ENCODE data around the gene KDM7A.

The KDM7A gene

DNA sequence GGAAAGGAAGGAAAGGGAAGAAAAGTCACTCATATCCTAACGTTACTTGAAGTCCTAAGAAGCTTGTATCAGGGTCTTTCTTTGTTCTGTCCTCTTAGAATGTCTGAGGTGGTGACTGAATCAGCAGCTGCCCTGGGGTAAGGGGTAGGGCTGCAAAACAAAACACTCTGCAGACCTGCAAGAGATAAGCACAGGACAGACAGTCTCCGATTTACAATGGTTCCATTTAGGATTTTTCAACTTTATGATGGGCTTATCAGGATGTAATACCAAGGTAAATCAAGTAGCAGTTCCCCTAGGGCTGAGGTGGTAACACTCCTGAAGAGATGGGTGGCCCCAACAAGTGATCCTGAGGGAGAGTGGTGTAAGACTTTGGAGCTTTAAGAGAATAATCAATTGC is 16.5 kb downstream of the KDM7A start:
- TF ChIP-seq GLIS3 (CRISPR knock-in tag; IDR thresholded peaks at IDR 0.05), result no peak
- TF ChIP-seq RARB (CRISPR knock-in tag; IDR thresholded peaks at IDR 0.05), result no peak
- no peak for TF ChIP-seq TCF4 (CRISPR knock-in tag; IDR thresholded peaks at IDR 0.05; ENCODE audit: borderline replicate concordance)
- no peak for TF ChIP-seq ZC3H10 (CRISPR knock-in tag; IDR thresholded peaks at IDR 0.05)
- TF ChIP-seq, protein P1, sequence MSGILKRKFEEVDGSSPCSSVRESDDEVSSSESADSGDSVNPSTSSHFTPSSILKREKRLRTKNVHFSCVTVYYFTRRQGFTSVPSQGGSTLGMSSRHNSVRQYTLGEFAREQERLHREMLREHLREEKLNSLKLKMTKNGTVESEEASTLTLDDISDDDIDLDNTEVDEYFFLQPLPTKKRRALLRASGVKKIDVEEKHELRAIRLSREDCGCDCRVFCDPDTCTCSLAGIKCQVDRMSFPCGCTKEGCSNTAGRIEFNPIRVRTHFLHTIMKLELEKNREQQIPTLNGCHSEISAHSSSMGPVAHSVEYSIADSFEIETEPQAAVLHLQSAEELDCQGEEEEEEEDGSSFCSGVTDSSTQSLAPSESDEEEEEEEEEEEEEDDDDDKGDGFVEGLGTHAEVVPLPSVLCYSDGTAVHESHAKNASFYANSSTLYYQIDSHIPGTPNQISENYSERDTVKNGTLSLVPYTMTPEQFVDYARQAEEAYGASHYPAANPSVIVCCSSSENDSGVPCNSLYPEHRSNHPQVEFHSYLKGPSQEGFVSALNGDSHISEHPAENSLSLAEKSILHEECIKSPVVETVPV (CRISPR knock-in tag; IDR thresholded peaks at IDR 0.05), result no peak
- TF ChIP-seq ZNF70 (CRISPR knock-in tag; IDR thresholded peaks at IDR 0.05), result no peak
- no peak for TF ChIP-seq ZFP30 (CRISPR knock-in tag; IDR thresholded peaks at IDR 0.05)
- TF ChIP-seq, protein P2, sequence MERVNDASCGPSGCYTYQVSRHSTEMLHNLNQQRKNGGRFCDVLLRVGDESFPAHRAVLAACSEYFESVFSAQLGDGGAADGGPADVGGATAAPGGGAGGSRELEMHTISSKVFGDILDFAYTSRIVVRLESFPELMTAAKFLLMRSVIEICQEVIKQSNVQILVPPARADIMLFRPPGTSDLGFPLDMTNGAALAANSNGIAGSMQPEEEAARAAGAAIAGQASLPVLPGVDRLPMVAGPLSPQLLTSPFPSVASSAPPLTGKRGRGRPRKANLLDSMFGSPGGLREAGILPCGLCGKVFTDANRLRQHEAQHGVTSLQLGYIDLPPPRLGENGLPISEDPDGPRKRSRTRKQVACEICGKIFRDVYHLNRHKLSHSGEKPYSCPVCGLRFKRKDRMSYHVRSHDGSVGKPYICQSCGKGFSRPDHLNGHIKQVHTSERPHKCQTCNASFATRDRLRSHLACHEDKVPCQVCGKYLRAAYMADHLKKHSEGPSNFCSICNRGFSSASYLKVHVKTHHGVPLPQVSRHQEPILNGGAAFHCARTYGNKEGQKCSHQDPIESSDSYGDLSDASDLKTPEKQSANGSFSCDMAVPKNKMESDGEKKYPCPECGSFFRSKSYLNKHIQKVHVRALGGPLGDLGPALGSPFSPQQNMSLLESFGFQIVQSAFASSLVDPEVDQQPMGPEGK (CRISPR knock-in tag; IDR thresholded peaks at IDR 0.05; ENCODE audit: borderline replicate concordance), result no peak
- TF ChIP-seq ZFP3 (CRISPR knock-in tag; IDR thresholded peaks at IDR 0.05), result no peak
- TF ChIP-seq, protein P3, sequence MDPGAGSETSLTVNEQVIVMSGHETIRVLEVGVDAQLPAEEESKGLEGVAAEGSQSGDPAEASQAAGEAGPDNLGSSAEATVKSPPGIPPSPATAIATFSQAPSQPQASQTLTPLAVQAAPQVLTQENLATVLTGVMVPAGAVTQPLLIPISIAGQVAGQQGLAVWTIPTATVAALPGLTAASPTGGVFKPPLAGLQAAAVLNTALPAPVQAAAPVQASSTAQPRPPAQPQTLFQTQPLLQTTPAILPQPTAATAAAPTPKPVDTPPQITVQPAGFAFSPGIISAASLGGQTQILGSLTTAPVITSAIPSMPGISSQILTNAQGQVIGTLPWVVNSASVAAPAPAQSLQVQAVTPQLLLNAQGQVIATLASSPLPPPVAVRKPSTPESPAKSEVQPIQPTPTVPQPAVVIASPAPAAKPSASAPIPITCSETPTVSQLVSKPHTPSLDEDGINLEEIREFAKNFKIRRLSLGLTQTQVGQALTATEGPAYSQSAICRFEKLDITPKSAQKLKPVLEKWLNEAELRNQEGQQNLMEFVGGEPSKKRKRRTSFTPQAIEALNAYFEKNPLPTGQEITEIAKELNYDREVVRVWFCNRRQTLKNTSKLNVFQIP (CRISPR knock-in tag; IDR thresholded peaks at IDR 0.05; ENCODE audit: borderline replicate concordance, low read depth), result no peak
- no peak for TF ChIP-seq ISL1 (CRISPR knock-in tag; IDR thresholded peaks at IDR 0.05)
- no peak for TF ChIP-seq ARNTL (CRISPR knock-in tag; IDR thresholded peaks at IDR 0.05; ENCODE audit: borderline replicate concordance, low read depth)
- no peak for TF ChIP-seq CSDC2 (CRISPR knock-in tag; IDR thresholded peaks at IDR 0.05)
- TF ChIP-seq, protein P4, sequence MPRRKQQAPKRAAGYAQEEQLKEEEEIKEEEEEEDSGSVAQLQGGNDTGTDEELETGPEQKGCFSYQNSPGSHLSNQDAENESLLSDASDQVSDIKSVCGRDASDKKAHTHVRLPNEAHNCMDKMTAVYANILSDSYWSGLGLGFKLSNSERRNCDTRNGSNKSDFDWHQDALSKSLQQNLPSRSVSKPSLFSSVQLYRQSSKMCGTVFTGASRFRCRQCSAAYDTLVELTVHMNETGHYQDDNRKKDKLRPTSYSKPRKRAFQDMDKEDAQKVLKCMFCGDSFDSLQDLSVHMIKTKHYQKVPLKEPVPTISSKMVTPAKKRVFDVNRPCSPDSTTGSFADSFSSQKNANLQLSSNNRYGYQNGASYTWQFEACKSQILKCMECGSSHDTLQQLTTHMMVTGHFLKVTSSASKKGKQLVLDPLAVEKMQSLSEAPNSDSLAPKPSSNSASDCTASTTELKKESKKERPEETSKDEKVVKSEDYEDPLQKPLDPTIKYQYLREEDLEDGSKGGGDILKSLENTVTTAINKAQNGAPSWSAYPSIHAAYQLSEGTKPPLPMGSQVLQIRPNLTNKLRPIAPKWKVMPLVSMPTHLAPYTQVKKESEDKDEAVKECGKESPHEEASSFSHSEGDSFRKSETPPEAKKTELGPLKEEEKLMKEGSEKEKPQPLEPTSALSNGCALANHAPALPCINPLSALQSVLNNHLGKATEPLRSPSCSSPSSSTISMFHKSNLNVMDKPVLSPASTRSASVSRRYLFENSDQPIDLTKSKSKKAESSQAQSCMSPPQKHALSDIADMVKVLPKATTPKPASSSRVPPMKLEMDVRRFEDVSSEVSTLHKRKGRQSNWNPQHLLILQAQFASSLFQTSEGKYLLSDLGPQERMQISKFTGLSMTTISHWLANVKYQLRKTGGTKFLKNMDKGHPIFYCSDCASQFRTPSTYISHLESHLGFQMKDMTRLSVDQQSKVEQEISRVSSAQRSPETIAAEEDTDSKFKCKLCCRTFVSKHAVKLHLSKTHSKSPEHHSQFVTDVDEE (CRISPR knock-in tag; IDR thresholded peaks at IDR 0.05), result no peak
- no peak for TF ChIP-seq BACH2 (CRISPR knock-in tag; IDR thresholded peaks at IDR 0.05; ENCODE audit: borderline replicate concordance)
- TF ChIP-seq SNAI2 (CRISPR knock-in tag; IDR thresholded peaks at IDR 0.05), result no peak
- no peak for TF ChIP-seq ZNF8 (CRISPR knock-in tag; IDR thresholded peaks at IDR 0.05)
- no peak for TF ChIP-seq OSR1 (CRISPR knock-in tag; IDR thresholded peaks at IDR 0.05)
- ATAC-seq, result no peak

DNA sequence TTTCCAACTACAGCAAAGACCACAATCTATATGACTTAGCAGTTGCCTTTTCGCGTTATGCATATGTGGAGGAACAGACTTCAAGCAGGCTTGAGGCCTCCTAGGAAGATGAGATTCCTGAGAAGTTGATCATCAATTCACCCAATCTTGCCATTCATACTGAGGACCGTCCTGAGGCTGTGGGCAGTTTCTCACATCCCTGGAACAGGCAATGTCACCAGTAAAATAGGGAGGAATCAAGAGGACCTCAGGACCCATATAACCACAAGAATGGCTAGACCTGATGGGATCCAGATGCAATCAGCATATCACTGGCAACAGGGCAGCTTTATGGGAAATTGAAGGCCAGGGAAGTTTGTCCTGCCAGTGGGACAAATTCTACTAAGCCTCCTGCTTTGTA is 17.3 kb downstream of the KDM7A start:
- no peak; the same call in 1 of the 3 replicates for ATAC-seq
- no peak for TF ChIP-seq ZNF565 (CRISPR knock-in tag; conservative IDR thresholded peaks at IDR 0.05; ENCODE audit: low read depth)
- no peak for TF ChIP-seq PPARA (CRISPR knock-in tag; IDR thresholded peaks at IDR 0.05; ENCODE audit: borderline replicate concordance)
- no peak for TF ChIP-seq ZC3H10 (CRISPR knock-in tag; IDR thresholded peaks at IDR 0.05)
- TF ChIP-seq ISL1 (CRISPR knock-in tag; IDR thresholded peaks at IDR 0.05), result no peak
- TF ChIP-seq, protein P5, sequence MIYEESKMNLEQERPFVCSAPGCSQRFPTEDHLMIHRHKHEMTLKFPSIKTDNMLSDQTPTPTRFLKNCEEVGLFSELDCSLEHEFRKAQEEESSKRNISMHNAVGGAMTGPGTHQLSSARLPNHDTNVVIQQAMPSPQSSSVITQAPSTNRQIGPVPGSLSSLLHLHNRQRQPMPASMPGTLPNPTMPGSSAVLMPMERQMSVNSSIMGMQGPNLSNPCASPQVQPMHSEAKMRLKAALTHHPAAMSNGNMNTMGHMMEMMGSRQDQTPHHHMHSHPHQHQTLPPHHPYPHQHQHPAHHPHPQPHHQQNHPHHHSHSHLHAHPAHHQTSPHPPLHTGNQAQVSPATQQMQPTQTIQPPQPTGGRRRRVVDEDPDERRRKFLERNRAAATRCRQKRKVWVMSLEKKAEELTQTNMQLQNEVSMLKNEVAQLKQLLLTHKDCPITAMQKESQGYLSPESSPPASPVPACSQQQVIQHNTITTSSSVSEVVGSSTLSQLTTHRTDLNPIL (CRISPR knock-in tag; IDR thresholded peaks at IDR 0.05; ENCODE audit: low read depth), result no peak
- no peak for TF ChIP-seq SNAI2 (CRISPR knock-in tag; IDR thresholded peaks at IDR 0.05)

DNA sequence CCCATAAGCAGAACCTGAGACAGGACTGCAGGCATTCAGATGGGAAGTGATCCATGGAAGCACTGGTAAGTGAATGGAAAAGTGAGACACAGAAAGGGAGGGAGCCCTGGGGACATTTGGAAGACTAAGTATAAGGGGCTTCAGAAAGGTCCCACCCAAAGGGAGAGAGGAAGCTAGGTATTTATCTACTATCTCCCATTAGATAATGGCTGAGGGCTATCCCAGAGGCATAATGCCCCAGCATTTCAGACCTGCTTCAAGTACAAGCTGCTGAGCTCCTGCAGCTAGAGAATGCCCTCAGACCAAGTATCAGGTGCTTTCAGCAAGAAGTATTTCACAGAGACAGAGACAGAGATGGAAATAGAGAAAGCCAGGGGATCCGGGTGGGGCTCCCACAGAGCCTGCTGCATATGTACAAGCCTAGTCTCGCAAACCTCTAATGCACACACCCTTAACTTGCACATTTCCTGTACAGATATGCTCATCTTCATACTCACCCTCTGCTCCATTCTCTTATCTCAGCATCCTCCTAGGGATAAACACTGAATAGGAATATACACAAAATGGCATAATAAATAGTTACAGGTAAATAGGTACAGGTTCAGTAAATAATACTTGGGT is 20.2 kb downstream of the KDM7A start:
- no peak for ATAC-seq
- TF ChIP-seq RARB (CRISPR knock-in tag; IDR thresholded peaks at IDR 0.05) (no peak), ZNF70 (CRISPR knock-in tag; IDR thresholded peaks at IDR 0.05) (no peak), CSDC2 (CRISPR knock-in tag; IDR thresholded peaks at IDR 0.05) (no peak), TOX (CRISPR knock-in tag; IDR thresholded peaks at IDR 0.05; ENCODE audit: borderline replicate concordance) (no peak)
- TF ChIP-seq, protein P2 (CRISPR knock-in tag; IDR thresholded peaks at IDR 0.05; ENCODE audit: borderline replicate concordance), result no peak

Measured in SK-N-SH treated with all-trans-retinoic acid at 6 μM for 48 hours (cell line).